Ovary (tissue), 3 donors: ENCODE data around the gene ITGB7.

Experiments
- EP300 ChIP-seq: sonication (generic); formaldehyde crosslinking; IDR thresholded peaks from one replicate; pipeline ENCODE4 v1.6.1; 2017; ENCODE audit warnings: antibody characterized with exemption
- POLR2A ChIP-seq: fragments of 450-650 bp; IDR thresholded peaks from one replicate; pipeline ENCODE4 v1.6.1; 2017; ENCODE audit warnings: antibody characterized with exemption, mild to moderate bottlenecking, moderate library complexity
- TF ChIP-seq, protein P1 (sequence below), 3 donors: fragments of 450-650 bp in 2 of 3; fragments of 200-600 bp in 1 of 3; IDR thresholded peaks; one replicate each; pipeline versions ENCODE4 v1.5.1 to v1.8.0; 2016 to 2022; ENCODE audit warnings: antibody characterized with exemption in 3 of 3, mild to moderate bottlenecking in 1 of 3
- donor health status: DM: no; HTN: no; CAD: no.

DNA sequence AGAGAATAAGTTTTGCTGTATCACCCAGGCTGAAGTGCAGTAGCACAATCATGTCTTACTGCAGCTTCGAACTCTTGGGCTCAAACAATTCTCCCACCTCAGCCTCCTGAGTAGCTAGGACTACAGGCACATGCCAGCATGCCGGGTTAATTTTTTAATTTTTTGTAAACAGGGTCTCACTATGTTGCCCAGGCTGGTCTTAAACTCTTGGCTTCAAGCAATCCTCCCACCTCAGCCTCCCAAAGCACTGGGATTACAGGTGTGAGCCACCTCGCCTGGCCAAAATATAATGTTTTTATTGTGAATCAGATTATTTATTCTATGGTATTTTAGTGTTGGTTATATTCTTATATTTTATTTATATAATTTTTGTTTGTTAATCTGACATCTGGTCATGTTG is 30.3 kb downstream of the ITGB7 start:
- TF ChIP-seq, protein P1, sequence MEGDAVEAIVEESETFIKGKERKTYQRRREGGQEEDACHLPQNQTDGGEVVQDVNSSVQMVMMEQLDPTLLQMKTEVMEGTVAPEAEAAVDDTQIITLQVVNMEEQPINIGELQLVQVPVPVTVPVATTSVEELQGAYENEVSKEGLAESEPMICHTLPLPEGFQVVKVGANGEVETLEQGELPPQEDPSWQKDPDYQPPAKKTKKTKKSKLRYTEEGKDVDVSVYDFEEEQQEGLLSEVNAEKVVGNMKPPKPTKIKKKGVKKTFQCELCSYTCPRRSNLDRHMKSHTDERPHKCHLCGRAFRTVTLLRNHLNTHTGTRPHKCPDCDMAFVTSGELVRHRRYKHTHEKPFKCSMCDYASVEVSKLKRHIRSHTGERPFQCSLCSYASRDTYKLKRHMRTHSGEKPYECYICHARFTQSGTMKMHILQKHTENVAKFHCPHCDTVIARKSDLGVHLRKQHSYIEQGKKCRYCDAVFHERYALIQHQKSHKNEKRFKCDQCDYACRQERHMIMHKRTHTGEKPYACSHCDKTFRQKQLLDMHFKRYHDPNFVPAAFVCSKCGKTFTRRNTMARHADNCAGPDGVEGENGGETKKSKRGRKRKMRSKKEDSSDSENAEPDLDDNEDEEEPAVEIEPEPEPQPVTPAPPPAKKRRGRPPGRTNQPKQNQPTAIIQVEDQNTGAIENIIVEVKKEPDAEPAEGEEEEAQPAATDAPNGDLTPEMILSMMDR (IDR thresholded peaks at IDR 0.05): no peak
- no peak for TF ChIP-seq EP300
- no peak for TF ChIP-seq POLR2A
